Uterus (tissue), 4 donors: Measurements from ENCODE around the gene ANGPTL8. TPM values are rescaled to one million over a fixed set of nuclear protein-coding genes. Genes with fewer than 3 reads are reported as not detected.

Experiments
- DNase-seq, 2 donors: peaks; one replicate each; pipeline ENCODE4 v3.0.0-alpha.2; 2019 to 2020
- H3K27ac ChIP-seq, 2 donors: fragments of 200-600 bp; sonication (generic); 1 replicate in 1 of 2; 2 replicates in 1 of 2; pipeline ENCODE4 v1.5.1; 2016 to 2018
- H3K27me3 ChIP-seq, 2 donors: fragments of 200-600 bp; sonication (generic); one replicate each; pipeline ENCODE4 v1.5.1; 2018 to 2019; ENCODE audit warnings: control low read depth in 1 of 2
- H3K36me3 ChIP-seq, 2 donors: fragments of 200-600 bp; sonication (generic); one replicate each; pipeline ENCODE4 v1.5.1; 2019; ENCODE audit warnings: control low read depth in 1 of 2
- H3K4me1 ChIP-seq, 2 donors: fragments of 200-600 bp; sonication (generic); one replicate each; pipeline ENCODE4 v1.5.1; 2018 to 2019; ENCODE audit warnings: control low read depth in 1 of 2
- H3K4me3 ChIP-seq, 2 donors: fragments of 200-600 bp; sonication (generic); 1 replicate in 1 of 2; 2 replicates in 1 of 2; pipeline ENCODE4 v1.5.1; 2018 to 2019; ENCODE audit warnings: mild to moderate bottlenecking in 1 of 2
- H3K9me3 ChIP-seq, 2 donors: fragments of 200-600 bp; sonication (generic); one replicate each; pipeline ENCODE4 v1.5.1; 2019; ENCODE audit warnings: control low read depth in 1 of 2
- POLR2A ChIP-seq, 2 donors: fragments of 450-650 bp; IDR thresholded peaks; one replicate each; pipeline ENCODE4 v1.6.1; 2016; ENCODE audit warnings: antibody characterized with exemption in 2 of 2, mild to moderate bottlenecking in 1 of 2, moderate library complexity in 1 of 2
- intact Hi-C: fragments of 100-400 bp; cut with DNase I; formaldehyde crosslinking; loops from one replicate; pipeline ENCODE4 v1.15.1; 2023; ENCODE audit warnings: low total_unique reads
- total RNA-seq, 4 donors: library from RNA; depleted of rRNA in 3 of 4; stranded (reverse); fragments of >200 nt in 3 of 4; gene quantifications; one replicate each; pipeline versions ENCODE4 v1.1.0 to v1.2.4, GENCODE V29; 2014 to 2023
- TF ChIP-seq, protein P1 (sequence below), 4 experiments: fragments of 200-600 bp in 2 of 4; fragments of 450-650 bp in 2 of 4; sonication (generic) in 2 of 4; IDR thresholded peaks; one replicate each; pipeline ENCODE4 v1.5.1; 2016 to 2019; ENCODE audit warnings: antibody characterized with exemption in 4 of 4, mild to moderate bottlenecking in 2 of 4, moderate library complexity in 1 of 4
- donor health status: DM: yes; HTN: yes; CAD: no.

Gene ANGPTL8
- total RNA-seq, 4 donors from 2014 or later, result 3.0 TPM; not detected in 3

- H3K9me3 ChIP-seq, result no peaks in the 10 kb centered on the region
- DNase-seq, result peak in 1 of 2 donors; percentile 55
- H3K36me3 ChIP-seq, result no peaks in the 10 kb centered on the region
- TF ChIP-seq POLR2A (IDR thresholded peaks at IDR 0.05), result no peak
- TF ChIP-seq, protein P1, sequence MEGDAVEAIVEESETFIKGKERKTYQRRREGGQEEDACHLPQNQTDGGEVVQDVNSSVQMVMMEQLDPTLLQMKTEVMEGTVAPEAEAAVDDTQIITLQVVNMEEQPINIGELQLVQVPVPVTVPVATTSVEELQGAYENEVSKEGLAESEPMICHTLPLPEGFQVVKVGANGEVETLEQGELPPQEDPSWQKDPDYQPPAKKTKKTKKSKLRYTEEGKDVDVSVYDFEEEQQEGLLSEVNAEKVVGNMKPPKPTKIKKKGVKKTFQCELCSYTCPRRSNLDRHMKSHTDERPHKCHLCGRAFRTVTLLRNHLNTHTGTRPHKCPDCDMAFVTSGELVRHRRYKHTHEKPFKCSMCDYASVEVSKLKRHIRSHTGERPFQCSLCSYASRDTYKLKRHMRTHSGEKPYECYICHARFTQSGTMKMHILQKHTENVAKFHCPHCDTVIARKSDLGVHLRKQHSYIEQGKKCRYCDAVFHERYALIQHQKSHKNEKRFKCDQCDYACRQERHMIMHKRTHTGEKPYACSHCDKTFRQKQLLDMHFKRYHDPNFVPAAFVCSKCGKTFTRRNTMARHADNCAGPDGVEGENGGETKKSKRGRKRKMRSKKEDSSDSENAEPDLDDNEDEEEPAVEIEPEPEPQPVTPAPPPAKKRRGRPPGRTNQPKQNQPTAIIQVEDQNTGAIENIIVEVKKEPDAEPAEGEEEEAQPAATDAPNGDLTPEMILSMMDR (IDR thresholded peaks at IDR 0.05), result no peak
- H3K4me3 ChIP-seq, result no peak overlapping the region
- H3K4me1 ChIP-seq, result peaks cover 0 to 5% of the 10 kb centered on the region in 2 donors
- no peaks in the 10 kb centered on the region for H3K27me3 ChIP-seq
- H3K27ac ChIP-seq, result peak overlapping the region in 1 of 2 donors; percentile 52
- intact Hi-C loops, result no loop called here
These were observed 25.2 kb downstream of the ANGPTL8 start for GRCh38 chr19:11264452-11265176.

- no peaks in the 10 kb centered on the region for H3K27me3 ChIP-seq
- no peak for DNase-seq
- H3K9me3 ChIP-seq, result no peaks in the 10 kb centered on the region
- TF ChIP-seq POLR2A (IDR thresholded peaks at IDR 0.05), result no peak
- TF ChIP-seq, protein P1 (IDR thresholded peaks at IDR 0.05), result no peak
- H3K4me3 ChIP-seq, result no peak overlapping the region
- no peaks in the 10 kb centered on the region for H3K36me3 ChIP-seq
- intact Hi-C loops, result no loop called here
- H3K27ac ChIP-seq, result no peak overlapping the region
- peaks cover 0 to 5% of the 10 kb centered on the region in 2 donors for H3K4me1 ChIP-seq
These were observed 25.9 kb downstream of the ANGPTL8 start for GRCh38 chr19:11265177-11265784.

GRCh38 chr19:11265785-11266236 is 26.4 kb downstream of the ANGPTL8 start:
- H3K9me3 ChIP-seq, result no peaks in the 10 kb centered on the region
- TF ChIP-seq POLR2A (IDR thresholded peaks at IDR 0.05), result no peak
- TF ChIP-seq, protein P1 (IDR thresholded peaks at IDR 0.05), result no peak
- no peaks in the 10 kb centered on the region for H3K27me3 ChIP-seq
- H3K36me3 ChIP-seq, result no peaks in the 10 kb centered on the region
- H3K27ac ChIP-seq, result no peak overlapping the region
- peaks cover 0 to 5% of the 10 kb centered on the region in 2 donors for H3K4me1 ChIP-seq
- no peak overlapping the region for H3K4me3 ChIP-seq
- DNase-seq, result no peak
- intact Hi-C loops, result no loop called here

GRCh38 chr19:11267316-11268085 is 28.1 kb downstream of the ANGPTL8 start:
- H3K4me1 ChIP-seq, result peaks cover 0 to 3% of the 10 kb centered on the region in 2 donors
- H3K27ac ChIP-seq, result peak overlapping the region in 1 of 2 donors; percentile 3
- H3K27me3 ChIP-seq, result no peaks in the 10 kb centered on the region
- intact Hi-C loops, result no loop called here
- no peak for DNase-seq
- no peak overlapping the region for H3K4me3 ChIP-seq
- no peaks in the 10 kb centered on the region for H3K9me3 ChIP-seq
- no peak for TF ChIP-seq POLR2A (IDR thresholded peaks at IDR 0.05)
- TF ChIP-seq, protein P1 (IDR thresholded peaks at IDR 0.05), result no peak
- H3K36me3 ChIP-seq, result no peaks in the 10 kb centered on the region
